Endometrial microvascular endothelial cells (primary cell): ENCODE results near the gene FAM169A. TPM values are rescaled to one million over a fixed set of nuclear protein-coding genes. Genes with fewer than 3 reads are reported as not detected.
"Not testable (repeated sequence)": the region's sequence is repeated elsewhere in the genome, so short reads cannot be mapped to it uniquely, and the experiment has no call there.

ENCODE experiments used
- in situ Hi-C: cut with HindIII; loops from 2 replicates; pipeline ENCODE4 v1.10.0; 2017; ENCODE audit warnings: low sequenced_read_pairs, low pct_unique_long_range_greater_than_20kb; ENCODE audit errors: inconsistent ontology term
- total RNA-seq: library from RNA; depleted of rRNA; stranded (reverse); fragments of >200 nt; gene quantifications from one replicate; pipeline ENCODE4 v1.2.3, GENCODE V29; 2015; ENCODE audit errors: inconsistent ontology term

Gene FAM169A
- total RNA-seq, 1 donor from 2014 or later, result 1.2 TPM

DNA sequence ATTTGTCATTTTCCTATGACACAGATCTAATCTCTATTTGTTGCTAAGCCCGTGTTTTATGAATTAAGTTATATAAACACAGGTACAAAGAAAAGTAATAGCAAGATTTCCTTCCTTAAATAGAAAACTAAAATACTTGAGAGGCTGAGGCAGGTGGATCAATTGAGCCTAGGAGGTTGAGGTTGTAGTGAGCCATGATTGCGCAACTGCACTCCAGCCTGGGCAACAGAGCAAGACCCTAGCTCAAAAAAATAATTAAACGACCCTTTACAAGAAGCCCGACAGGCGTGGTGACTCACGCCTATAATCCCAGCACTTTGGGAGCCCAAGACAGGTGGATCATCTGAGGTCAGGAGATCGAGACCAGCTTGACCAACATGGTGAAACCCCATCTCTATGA lies 36.8 kb downstream of the FAM169A start:
- in situ Hi-C loops, result no loop called here

GRCh38 chr5:74822288-74822687 lies 43.9 kb downstream of the FAM169A start:
- in situ Hi-C loops, result no loop called here

- in situ Hi-C loops, result no loop called here
These were observed 49.3 kb downstream of the FAM169A start for GRCh38 chr5:74816875-74817274.

GRCh38 chr5:74810915-74811314 lies 55.3 kb downstream of the FAM169A start:
- in situ Hi-C loops, result no loop called here

- in situ Hi-C loops, result no loop called here
These were observed 64.2 kb downstream of the FAM169A start for GRCh38 chr5:74801941-74802340.

DNA sequence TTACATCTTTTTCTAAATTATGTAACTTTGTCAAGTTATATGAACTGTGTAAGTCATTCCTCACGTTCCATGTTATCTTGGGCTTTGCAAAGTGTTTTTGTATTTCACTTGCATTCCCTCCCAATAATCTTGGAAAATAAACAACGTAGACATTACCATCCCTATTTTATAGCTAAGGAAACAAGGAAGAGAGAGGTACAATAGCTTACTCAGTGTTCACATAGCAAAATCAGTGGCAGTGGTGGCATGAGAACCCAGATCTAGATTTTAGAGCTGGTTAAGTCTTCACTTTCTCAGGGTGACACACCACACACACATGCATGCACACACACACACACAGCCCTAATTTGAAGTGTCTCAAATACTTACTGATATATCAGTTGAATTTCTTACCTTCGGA lies 65.0 kb downstream of the FAM169A start:
- in situ Hi-C loops, result no loop called here

DNA sequence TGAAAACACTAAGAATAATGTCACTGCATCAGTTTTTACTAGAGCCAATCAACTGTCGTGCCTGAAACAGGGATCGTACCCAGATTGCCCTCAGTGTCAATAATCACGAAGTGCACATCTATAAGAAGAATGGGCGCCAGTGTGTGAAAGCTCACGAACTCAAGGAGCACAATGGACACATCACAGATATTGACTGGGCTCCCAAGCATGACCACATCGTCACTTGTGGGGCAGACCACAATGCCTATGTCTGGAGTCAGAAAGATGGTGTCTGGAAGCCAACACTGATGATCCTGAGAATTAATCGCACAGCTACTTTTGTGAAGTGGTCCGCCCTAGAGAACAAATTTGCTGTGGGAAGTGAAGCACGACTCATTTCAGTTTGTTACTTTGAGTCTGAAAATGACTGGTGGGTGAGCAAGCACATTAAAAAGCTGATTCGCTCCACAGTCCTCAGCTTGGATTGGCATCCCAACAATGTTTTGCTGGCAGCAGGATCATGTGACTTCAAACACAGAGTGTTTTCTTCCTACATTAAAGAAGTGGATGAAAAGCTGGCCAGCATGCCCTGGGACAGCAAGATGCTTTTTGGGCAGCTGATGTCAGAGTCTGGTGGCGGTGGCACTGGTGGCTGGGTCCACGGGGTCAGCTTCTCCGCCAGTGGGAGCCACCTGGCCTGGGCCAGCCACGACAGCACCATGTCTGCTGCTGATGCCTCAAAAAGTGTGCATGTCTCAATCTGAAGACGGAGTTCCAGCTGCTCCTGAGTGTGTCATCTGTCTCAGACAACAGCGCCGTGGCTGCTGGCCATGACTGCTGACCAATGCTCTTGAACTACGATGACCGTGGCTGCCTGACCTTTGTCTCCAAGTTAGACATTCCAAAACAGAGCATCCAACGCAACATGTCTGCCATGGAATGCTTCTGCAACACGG lies 66.9 kb downstream of the FAM169A start:
- in situ Hi-C loops, result no loop called here

DNA sequence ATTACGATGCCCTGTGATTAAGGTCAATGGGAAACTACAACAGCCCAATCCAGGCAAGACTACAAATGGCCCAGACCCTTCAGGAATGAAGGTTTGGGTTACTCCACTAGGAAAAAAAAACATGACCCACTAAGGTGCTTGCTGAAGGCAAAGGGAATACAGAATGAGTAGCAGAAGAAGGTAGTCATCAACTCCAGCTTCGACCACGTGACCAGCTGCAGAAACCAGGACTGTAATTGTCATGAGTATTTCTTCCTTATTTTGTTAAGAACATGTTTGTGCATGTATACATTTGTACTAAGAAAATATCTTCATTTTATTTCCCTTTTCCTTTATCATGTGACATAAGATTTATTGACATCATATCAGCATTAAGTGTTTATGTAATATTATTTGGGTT lies 74.5 kb downstream of the FAM169A start:
- in situ Hi-C loops, result not testable (repeated sequence)

GRCh38 chr5:74787424-74787823 lies 78.8 kb downstream of the FAM169A start:
- in situ Hi-C loops, result no loop called here

- in situ Hi-C loops, result no loop called here
These were observed 79.3 kb downstream of the FAM169A start for GRCh38 chr5:74786851-74787250.

DNA sequence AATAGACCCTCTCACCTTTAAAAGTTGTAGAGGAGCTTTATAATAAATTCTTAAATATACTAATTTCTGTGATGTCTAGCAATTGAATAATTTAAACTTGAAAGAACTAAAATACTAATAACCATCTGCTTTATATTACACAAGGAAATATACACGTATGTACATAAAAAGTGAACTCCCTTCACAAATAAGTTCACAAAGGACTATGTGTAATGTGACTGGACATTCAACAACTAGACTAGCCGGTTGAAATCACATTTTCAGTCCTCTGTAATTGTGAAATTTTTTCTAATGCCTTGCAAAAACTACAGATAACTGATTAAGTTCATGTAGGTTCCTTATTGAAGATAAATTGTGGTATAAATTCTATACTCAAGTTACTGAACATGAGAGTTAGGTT lies 87.6 kb downstream of the FAM169A start:
- in situ Hi-C loops, result no loop called here

DNA sequence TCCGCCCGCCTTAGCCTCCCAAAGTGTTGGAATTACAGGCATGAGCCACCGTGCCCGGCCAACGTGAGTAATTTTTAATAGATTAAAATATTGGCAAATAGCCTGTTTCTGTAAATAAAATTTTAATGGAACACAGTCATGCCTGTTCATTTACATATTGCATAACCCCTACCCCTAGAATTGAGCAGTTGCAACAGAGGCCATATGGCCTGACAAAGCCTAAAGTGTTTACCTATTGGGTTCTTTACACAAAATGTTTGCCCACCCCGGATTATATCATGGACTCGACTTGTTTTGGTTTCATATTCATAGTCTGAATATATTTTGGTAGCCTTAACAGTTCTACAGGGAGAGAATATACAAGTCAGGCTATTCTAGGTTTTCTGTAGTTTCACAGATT lies 93.8 kb downstream of the FAM169A start:
- in situ Hi-C loops, result no loop called here

- in situ Hi-C loops, result no loop called here
These were observed 98.6 kb downstream of the FAM169A start for GRCh38 chr5:74767579-74767913.

- in situ Hi-C loops, result no loop called here
These were observed 99.2 kb downstream of the FAM169A start, which contains the start of the genes GFM2 and NSA2 for GRCh38 chr5:74766849-74767578. GFM2 (minus strand) TSS chr5:74767117; CDS start chr5:74763742, 3,375 bp downstream. NSA2 (plus strand) TSS chr5:74767249; CDS start chr5:74767361, 112 bp downstream.

DNA sequence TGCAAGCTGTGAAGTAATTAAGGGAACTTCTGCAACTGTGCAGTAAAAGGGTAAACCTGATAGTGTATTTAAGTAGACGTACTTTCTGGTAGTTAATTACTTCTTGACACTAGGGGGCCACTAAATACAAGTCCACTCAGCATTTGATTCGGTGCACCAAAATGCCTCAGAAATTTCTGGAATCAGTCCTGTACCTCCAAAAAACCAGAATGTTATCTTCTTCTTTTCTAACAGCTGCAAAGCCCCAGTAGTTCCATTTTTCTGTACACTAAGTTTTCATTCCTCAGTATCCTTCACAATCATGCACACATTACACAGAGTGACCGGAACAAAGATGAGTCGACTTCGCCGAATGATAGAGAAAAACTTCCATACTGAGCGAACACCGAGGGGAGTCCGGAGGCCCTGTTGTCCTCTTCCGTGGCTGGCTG lies 99.8 kb downstream of the FAM169A start:
- in situ Hi-C loops, result no loop called here

GRCh38 chr5:74765929-74766328 lies 100.3 kb downstream of the FAM169A start:
- in situ Hi-C loops, result no loop called here

- in situ Hi-C loops, result no loop called here
These were observed 101.0 kb downstream of the FAM169A start for GRCh38 chr5:74765201-74765600.

GRCh38 chr5:74763504-74763903 lies 102.7 kb downstream of the FAM169A start:
- in situ Hi-C loops, result no loop called here

GRCh38 chr5:74762599-74762998 lies 103.6 kb downstream of the FAM169A start:
- in situ Hi-C loops, result no loop called here

- in situ Hi-C loops, result no loop called here
These were observed 104.9 kb downstream of the FAM169A start for GRCh38 chr5:74761241-74761640.
